Measurements from ENCODE around the gene RBCK1. TPM values are rescaled to one million over a fixed set of nuclear protein-coding genes. Genes with fewer than 3 reads are reported as not detected.
A peak's percentile ranks its signal among the peaks of the same experiment; 100 is the strongest.

Gene RBCK1
- total and polyA plus RNA-seq, 9 of the 15 experiments (the other 6 are each of a cell fraction or from before 2014, with no cell fraction given): 5.9 to 59.3 (median 26.5) TPM

- TF ChIP-seq ZBTB33 (CRISPR knock-in tag; IDR thresholded peaks at IDR 0.05) (peak; percentile 86; the same call in 1 of the 2 replicates), EWSR1 (IDR thresholded peaks at IDR 0.05; ENCODE audit: borderline replicate concordance, low read depth, partially characterized antibody) (no peak), TFAP4 (CRISPR knock-in tag; IDR thresholded peaks at IDR 0.05; ENCODE audit: borderline replicate concordance) (0 out of 2 replicates have a peak, but pooled peaks have one; percentile 19), NR3C1 (CRISPR knock-in tag; IDR thresholded peaks at IDR 0.05) (no peak), GATAD2A (IDR thresholded peaks at IDR 0.05) (no peak), ZNF232 (CRISPR knock-in tag; IDR thresholded peaks at IDR 0.05) (no peak), EGR1 (conservative IDR thresholded peaks at IDR 0.05) (no peak), ZBTB11 (CRISPR knock-in tag; IDR thresholded peaks at IDR 0.05) (no peak), ZNF609 (CRISPR knock-in tag; IDR thresholded peaks at IDR 0.05; ENCODE audit: borderline replicate concordance) (0 out of 2 replicates have a peak, but pooled peaks have one; percentile 5), ZNF212 (CRISPR knock-in tag; IDR thresholded peaks at IDR 0.05) (no peak), MTF1 (CRISPR knock-in tag; IDR thresholded peaks at IDR 0.05; ENCODE audit: borderline replicate concordance) (no peak), ZNF79 (CRISPR knock-in tag; IDR thresholded peaks at IDR 0.05; ENCODE audit: low read depth) (no peak), NR0B1 (IDR thresholded peaks at IDR 0.05; ENCODE audit: partially characterized antibody) (no peak), BRD4 (IDR thresholded peaks at IDR 0.05) (0 out of 2 replicates have a peak, but pooled peaks have one; percentile 10), ZNF316 (IDR thresholded peaks at IDR 0.05) (no peak)
These were observed 37.9 kb upstream of the RBCK1 start (continued) for GRCh38 chr20:370151-370600.
